ENCODE results near the gene PRXL2A. TPM values are rescaled to one million over a fixed set of nuclear protein-coding genes. Genes with fewer than 3 reads are reported as not detected.
A peak's percentile ranks its signal among the peaks of the same experiment; 100 is the strongest.

Gene PRXL2A
- total RNA-seq, 1 donor from 2014 or later: 33.3 TPM

DNA sequence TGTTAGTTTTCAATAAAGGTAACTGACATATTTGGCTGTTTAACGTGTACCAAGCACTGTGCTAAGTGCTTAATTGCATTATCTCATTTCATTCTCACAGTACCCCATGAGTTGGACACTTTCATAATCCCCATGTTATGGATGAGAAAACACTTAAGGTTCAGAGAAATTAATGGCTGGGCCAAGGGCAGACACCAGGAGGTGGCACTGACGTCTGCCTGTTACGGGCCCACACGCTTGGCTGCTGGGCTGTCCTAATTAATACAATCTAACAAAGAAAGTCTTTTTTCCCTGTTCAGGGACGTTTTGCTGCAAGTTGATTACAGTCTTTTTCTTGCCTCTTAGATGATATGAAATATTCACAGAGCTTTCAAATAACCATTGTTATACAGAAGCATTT lies 35.7 kb upstream of the PRXL2A start:
- intact Hi-C loops (cut with DNase I): no loop called here
- TF ChIP-seq, protein P1, sequence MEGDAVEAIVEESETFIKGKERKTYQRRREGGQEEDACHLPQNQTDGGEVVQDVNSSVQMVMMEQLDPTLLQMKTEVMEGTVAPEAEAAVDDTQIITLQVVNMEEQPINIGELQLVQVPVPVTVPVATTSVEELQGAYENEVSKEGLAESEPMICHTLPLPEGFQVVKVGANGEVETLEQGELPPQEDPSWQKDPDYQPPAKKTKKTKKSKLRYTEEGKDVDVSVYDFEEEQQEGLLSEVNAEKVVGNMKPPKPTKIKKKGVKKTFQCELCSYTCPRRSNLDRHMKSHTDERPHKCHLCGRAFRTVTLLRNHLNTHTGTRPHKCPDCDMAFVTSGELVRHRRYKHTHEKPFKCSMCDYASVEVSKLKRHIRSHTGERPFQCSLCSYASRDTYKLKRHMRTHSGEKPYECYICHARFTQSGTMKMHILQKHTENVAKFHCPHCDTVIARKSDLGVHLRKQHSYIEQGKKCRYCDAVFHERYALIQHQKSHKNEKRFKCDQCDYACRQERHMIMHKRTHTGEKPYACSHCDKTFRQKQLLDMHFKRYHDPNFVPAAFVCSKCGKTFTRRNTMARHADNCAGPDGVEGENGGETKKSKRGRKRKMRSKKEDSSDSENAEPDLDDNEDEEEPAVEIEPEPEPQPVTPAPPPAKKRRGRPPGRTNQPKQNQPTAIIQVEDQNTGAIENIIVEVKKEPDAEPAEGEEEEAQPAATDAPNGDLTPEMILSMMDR (IDR thresholded peaks at IDR 0.05): no peak
- DNase-seq (no peak), ATAC-seq (no peak)
- H3K27me3 ChIP-seq (ENCODE audit: low read depth): no peaks in the 10 kb centered on the region
- H3K27ac ChIP-seq: no peak overlapping the region
- no peaks in the 10 kb centered on the region for H3K9me3 ChIP-seq
- no peak overlapping the region for H3K4me3 ChIP-seq
- no peaks in the 10 kb centered on the region for H3K36me3 ChIP-seq
- no peaks in the 10 kb centered on the region for H3K4me1 ChIP-seq

DNA sequence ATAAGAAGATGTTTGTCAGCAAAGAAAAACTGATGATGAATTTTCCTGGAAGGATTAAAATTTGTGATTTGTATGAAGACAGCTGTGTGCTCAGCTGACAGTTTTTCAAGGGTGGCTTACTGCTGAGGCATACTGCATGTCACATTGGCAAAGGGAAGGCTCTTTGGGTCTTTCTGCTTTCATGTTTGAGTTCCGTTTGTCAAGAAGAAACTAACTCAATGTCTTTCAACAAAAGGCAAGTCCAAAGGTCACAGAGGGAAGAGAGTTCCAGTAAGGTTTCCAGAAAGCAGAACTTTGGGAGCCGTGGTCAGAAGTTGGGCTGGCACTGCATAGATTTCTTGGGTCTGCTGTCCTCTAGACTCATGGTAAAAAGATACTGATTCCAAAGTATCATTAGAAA lies 34.8 kb upstream of the PRXL2A start:
- Histone ChIP-seq H3K4me1 (no peaks in the 10 kb centered on the region), H3K27ac (no peak overlapping the region), H3K4me3 (no peak overlapping the region), H3K9me3 (no peaks in the 10 kb centered on the region), H3K27me3 (ENCODE audit: low read depth) (no peaks in the 10 kb centered on the region), H3K36me3 (no peaks in the 10 kb centered on the region)
- intact Hi-C loops (cut with DNase I): no loop called here
- TF ChIP-seq, protein P1 (IDR thresholded peaks at IDR 0.05): no peak
- DNase-seq: no peak
- ATAC-seq: peak; percentile 29 to 41

DNA sequence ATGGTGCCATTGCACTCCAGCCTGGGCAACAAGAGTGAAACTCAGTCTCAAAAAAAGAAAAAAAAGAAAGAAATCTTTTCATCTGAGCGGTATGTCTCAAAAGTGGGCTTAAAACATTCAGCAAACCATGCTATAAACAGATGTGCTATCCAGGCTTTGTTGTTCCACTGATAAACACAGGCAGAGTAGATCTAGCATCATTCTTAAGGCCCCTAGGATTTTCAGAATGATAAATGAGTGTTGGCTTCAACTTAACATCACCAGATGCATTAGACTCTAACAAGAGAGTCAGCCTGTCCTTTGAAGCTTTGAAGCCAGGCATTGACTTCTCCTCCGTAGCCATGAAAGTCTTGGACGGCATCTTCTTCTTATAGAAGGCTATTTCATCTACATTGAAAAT lies 28.6 kb upstream of the PRXL2A start:
- no peak for ATAC-seq
- Histone ChIP-seq H3K4me3 (no peak overlapping the region), H3K9me3 (no peaks in the 10 kb centered on the region), H3K27ac (no peak overlapping the region), H3K4me1 (no peaks in the 10 kb centered on the region), H3K36me3 (no peaks in the 10 kb centered on the region), H3K27me3 (ENCODE audit: low read depth) (peaks cover 4% of the 10 kb centered on the region)
- no peak for DNase-seq
- TF ChIP-seq, protein P1 (IDR thresholded peaks at IDR 0.05): no peak
- intact Hi-C loops (cut with DNase I): no loop called here

DNA sequence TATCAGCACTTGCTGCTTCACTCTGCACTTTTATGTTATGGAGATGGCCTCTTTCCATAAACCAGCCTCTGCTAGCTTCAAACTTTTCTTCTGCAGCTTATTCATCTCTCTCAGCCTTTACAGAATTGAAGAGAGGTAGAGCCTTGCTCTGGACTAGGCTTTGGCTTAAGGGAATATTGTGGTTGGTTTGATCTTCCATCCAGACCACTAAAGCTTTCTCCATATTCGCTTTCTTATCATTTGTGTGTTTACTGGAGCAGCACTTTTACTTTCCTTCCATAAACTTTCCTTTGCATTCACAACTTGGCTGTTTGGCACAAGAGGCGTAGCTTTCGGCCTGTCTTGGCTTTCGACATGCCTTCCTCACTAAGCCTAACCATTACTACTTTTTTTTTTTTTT lies 28.2 kb upstream of the PRXL2A start:
- no peak for ATAC-seq
- peaks cover 4% of the 10 kb centered on the region for H3K27me3 ChIP-seq (ENCODE audit: low read depth)

DNA sequence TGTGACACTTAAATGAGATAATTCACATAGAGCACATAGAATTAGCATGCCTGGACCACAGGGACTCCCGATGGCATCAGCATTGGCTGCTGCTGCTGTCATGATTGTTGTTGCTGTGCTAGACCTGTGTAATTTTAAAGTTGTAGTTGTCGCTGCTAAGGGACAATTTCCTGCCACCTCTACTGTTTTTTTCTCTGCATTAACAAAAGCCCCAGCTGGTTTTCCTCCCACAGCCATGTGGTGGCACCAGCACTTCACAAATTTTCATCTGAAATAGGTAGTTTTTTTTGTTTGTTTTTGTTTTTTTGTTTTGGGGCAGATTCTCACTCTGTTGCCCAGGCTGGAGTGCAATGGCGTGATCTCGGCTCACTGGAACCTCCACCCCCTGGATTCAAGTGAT lies 25.4 kb upstream of the PRXL2A start:
- H3K27me3 ChIP-seq (ENCODE audit: low read depth): peaks cover 4% of the 10 kb centered on the region
- H3K27ac ChIP-seq: no peak overlapping the region
- no peaks in the 10 kb centered on the region for H3K4me1 ChIP-seq
- no peaks in the 10 kb centered on the region for H3K36me3 ChIP-seq
- H3K9me3 ChIP-seq: no peaks in the 10 kb centered on the region
- DNase-seq (no peak), ATAC-seq (no peak)
- TF ChIP-seq, protein P1 (IDR thresholded peaks at IDR 0.05): peak; percentile 66
- H3K4me3 ChIP-seq: no peak overlapping the region
- intact Hi-C loops (cut with DNase I): no loop called here

More for the DNA sequence above, 28.2 kb upstream of the PRXL2A start:
- intact Hi-C loops (cut with DNase I): no loop called here
- no peak overlapping the region for H3K27ac ChIP-seq
- no peaks in the 10 kb centered on the region for H3K36me3 ChIP-seq
- no peaks in the 10 kb centered on the region for H3K4me1 ChIP-seq
- TF ChIP-seq, protein P1 (IDR thresholded peaks at IDR 0.05): no peak
- H3K4me3 ChIP-seq: no peak overlapping the region
- DNase-seq: no peak
- H3K9me3 ChIP-seq: no peaks in the 10 kb centered on the region

DNA sequence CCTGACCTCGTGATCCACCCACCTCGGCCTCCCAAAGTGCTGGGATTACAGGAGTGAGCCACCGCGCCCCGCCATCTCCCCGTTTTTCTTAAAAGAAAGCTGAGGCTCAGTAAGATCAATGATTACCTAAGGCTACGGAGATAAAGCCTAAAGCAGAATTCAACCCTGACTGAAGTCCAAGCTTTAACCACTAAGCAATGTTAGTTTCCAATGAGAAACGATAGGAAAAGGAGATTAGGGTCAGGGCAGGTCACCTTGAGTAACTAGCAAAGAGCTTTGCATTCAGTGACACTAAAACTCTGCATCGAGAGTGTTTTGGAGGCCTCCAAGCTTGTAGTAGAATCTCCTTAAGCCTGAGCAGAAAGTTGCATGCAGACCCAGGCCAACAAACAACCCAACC lies 17.6 kb upstream of the PRXL2A start:
- H3K36me3 ChIP-seq: no peaks in the 10 kb centered on the region
- TF ChIP-seq, protein P1 (IDR thresholded peaks at IDR 0.05): no peak
- no peaks in the 10 kb centered on the region for H3K9me3 ChIP-seq
- intact Hi-C loops (cut with DNase I): no loop called here
- ATAC-seq: no peak
- DNase-seq: no peak
- H3K27me3 ChIP-seq (ENCODE audit: low read depth): no peaks in the 10 kb centered on the region
- no peak overlapping the region for H3K27ac ChIP-seq
- no peak overlapping the region for H3K4me3 ChIP-seq
- no peaks in the 10 kb centered on the region for H3K4me1 ChIP-seq
